ENCODE measurements around the gene DHX35. TPM values are rescaled to one million over a fixed set of nuclear protein-coding genes. Genes with fewer than 3 reads are reported as not detected.

Gene DHX35
- total and polyA plus RNA-seq, 10 of the 15 experiments (the other 5 are each of a cell fraction or from before 2014, with no cell fraction given) = 4.3 to 21.6 (median 14.9) TPM

GRCh38 chr20:38975539-38976120, 13.5 kb downstream of the DHX35 start:
- peak; percentile 51 for ATAC-seq

More at GRCh38 chr20:38975539-38976120, 13.5 kb downstream of the DHX35 start:
- DNase-seq (ENCODE audit: low read depth, low spot score) = no peak
- CTCF ChIA-PET = interaction anchor here (1.0 kb wide), 1 partner anchor 9 kb away, joined by 3 read pairs; no protein-coding TSS in a partner anchor
- no TSS peak for BruUV-seq (replicated peaks)
- Histone ChIP-seq H3K79me2 (ENCODE audit: control insufficient read depth, insufficient read depth, low read length) (no peaks in the 10 kb centered on the region), H3K36me3 (ENCODE audit: control insufficient read depth in 2 of 2, insufficient read depth in 2 of 2, low read length in 1 of 2) (peaks cover 0 to 7% of the 10 kb centered on the region in 2 experiments; a peak in 2 of 4 replicates), H3K4me3 (no peak overlapping the region), H3K9ac (ENCODE audit: control insufficient read depth, insufficient read depth, low read length) (no peak overlapping the region), H3K4me2 (ENCODE audit: control insufficient read depth, insufficient read depth) (no peak overlapping the region), H2AFZ (ENCODE audit: control insufficient read depth, low read depth, low read length) (no peak overlapping the region), H3K27ac (ENCODE audit: control insufficient read depth, insufficient read depth) (no peak overlapping the region), H3K4me1 (ENCODE audit: control insufficient read depth, insufficient read depth, low read length) (no peaks in the 10 kb centered on the region), H4K20me1 (ENCODE audit: control insufficient read depth, insufficient read depth) (no peaks in the 10 kb centered on the region), H3K9me3 (replicated peaks; ENCODE audit: control insufficient read depth, insufficient read depth, low read length) (no peaks in the 10 kb centered on the region), H3K27me3 (replicated peaks in 1 of 2; ENCODE audit: control insufficient read depth in 2 of 2, insufficient read depth in 2 of 2, low read length in 1 of 2) (no peaks in the 10 kb centered on the region)
- intact Hi-C loops (cut with micrococcal nuclease; ENCODE audit: unreplicated experiment) = no loop called here
- RAD21 ChIA-PET (ENCODE audit: unreplicated experiment) = interaction anchor here (1.0 kb wide), 1 partner anchor 14 kb away, joined by 4 read pairs; the partner anchor contains the start of gene DHX35
- WGBS (ENCODE audit: insufficient coverage, insufficient replicate concordance, low lambda C conversion rate, missing lambda C conversion rate) = 77% methylated on average over 2 of the region's 2 CpGs
- FAIRE-seq = no peak
- TF ChIP-seq PBX3 (IDR thresholded peaks at IDR 0.05; ENCODE audit: insufficient replicate concordance, low read depth, low read length) (no peak), ZNF274 (IDR thresholded peaks at IDR 0.05; ENCODE audit: insufficient read depth, insufficient read length) (no peak), RUNX3 (IDR thresholded peaks at IDR 0.05; ENCODE audit: low read length) (no peak), MAX (IDR thresholded peaks at IDR 0.05; ENCODE audit: low read depth, low read length) (no peak), SMAD1 (IDR thresholded peaks at IDR 0.05; ENCODE audit: low read depth, partially characterized antibody) (no peak), GATAD2B (conservative IDR thresholded peaks at IDR 0.05; ENCODE audit: low read depth) (no peak), SMC3 (IDR thresholded peaks at IDR 0.05; ENCODE audit: borderline replicate concordance, low read length) (no peak), TCF7 (IDR thresholded peaks at IDR 0.05; ENCODE audit: borderline replicate concordance) (no peak), REST (IDR thresholded peaks at IDR 0.05; ENCODE audit: low read depth, low read length) (no peak)
- in situ Hi-C loops (cut with MboI) = no loop called here
- POLR2A ChIA-PET = interaction anchor here (1.2 to 5.1 kb wide), 2 partner anchors 10 to 13 kb away, joined by 3 to 23 read pairs; partner anchors contain the start of gene DHX35
- SMC1A ChIA-PET (ENCODE audit: uncharacterized antibody, unreplicated experiment) = interaction anchor here (1.0 to 16.7 kb wide), 3 partner anchors 9 to 22 kb away, joined by 4 to 237 read pairs (median 6); no protein-coding TSS in a partner anchor
